HG02981 (cell line): ENCODE results near the gene TRABD2A.
"Not testable (repeated sequence)": the region's sequence is repeated elsewhere in the genome, so short reads cannot be mapped to it uniquely, and the experiment has no call there.

Experiments
- ATAC-seq: cut with Tn5 transposase; IDR thresholded peaks from one replicate; pipeline ENCODE4 v1.9.1; 2021; ENCODE audit warnings: mild to moderate bottlenecking, moderate library complexity; ENCODE audit not compliant: unreplicated experiment

Gene TRABD2A

GRCh38 chr2:84785950-84786349 is 94.9 kb downstream of the TRABD2A start:
- no peak for ATAC-seq

GRCh38 chr2:84782717-84783442 is 98.0 kb downstream of the TRABD2A start:
- no peak for ATAC-seq

- ATAC-seq: peak; percentile 81
These were observed 98.8 kb downstream of the TRABD2A start for GRCh38 chr2:84781942-84782716.

- no peak for ATAC-seq
These were observed 101.1 kb downstream of the TRABD2A start for GRCh38 chr2:84779781-84780180.

GRCh38 chr2:84778911-84779690 is 101.8 kb downstream of the TRABD2A start:
- ATAC-seq: no peak

GRCh38 chr2:84776011-84776410 is 104.9 kb downstream of the TRABD2A start:
- no peak for ATAC-seq

GRCh38 chr2:84773562-84773961 is 107.3 kb downstream of the TRABD2A start:
- ATAC-seq: not testable (repeated sequence)
